ENCODE measurements around the gene ELFN2.

ELFN2 gene

GRCh38 chr22:37336579-37336978, 90.7 kb downstream of the ELFN2 start:
- Histone ChIP-seq H3K27me3 (ENCODE audit: control insufficient read depth, insufficient read depth, low read length) (peaks cover 9% of the 10 kb centered on the region), H3K9ac (no peak overlapping the region)

GRCh38 chr22:37335806-37336199, 91.5 kb downstream of the ELFN2 start:
- H3K9me3 ChIP-seq (ENCODE audit: control insufficient read depth, low read length): no peaks in the 10 kb centered on the region
- H3K4me2 ChIP-seq (ENCODE audit: low read length): no peak overlapping the region
- H2AFZ ChIP-seq: no peak overlapping the region
- H3K79me2 ChIP-seq: no peaks in the 10 kb centered on the region
- no peak overlapping the region for H3K27ac ChIP-seq
- no peaks in the 10 kb centered on the region for H3K36me3 ChIP-seq (ENCODE audit: control insufficient read depth, insufficient read depth, low read length)
- TF ChIP-seq, protein P1, sequence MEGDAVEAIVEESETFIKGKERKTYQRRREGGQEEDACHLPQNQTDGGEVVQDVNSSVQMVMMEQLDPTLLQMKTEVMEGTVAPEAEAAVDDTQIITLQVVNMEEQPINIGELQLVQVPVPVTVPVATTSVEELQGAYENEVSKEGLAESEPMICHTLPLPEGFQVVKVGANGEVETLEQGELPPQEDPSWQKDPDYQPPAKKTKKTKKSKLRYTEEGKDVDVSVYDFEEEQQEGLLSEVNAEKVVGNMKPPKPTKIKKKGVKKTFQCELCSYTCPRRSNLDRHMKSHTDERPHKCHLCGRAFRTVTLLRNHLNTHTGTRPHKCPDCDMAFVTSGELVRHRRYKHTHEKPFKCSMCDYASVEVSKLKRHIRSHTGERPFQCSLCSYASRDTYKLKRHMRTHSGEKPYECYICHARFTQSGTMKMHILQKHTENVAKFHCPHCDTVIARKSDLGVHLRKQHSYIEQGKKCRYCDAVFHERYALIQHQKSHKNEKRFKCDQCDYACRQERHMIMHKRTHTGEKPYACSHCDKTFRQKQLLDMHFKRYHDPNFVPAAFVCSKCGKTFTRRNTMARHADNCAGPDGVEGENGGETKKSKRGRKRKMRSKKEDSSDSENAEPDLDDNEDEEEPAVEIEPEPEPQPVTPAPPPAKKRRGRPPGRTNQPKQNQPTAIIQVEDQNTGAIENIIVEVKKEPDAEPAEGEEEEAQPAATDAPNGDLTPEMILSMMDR (IDR thresholded peaks at IDR 0.05): no peak
- H3K4me1 ChIP-seq: no peaks in the 10 kb centered on the region
- no peak overlapping the region for H3K4me3 ChIP-seq (ENCODE audit: low read depth, low read length)
- no peak overlapping the region for H3K9ac ChIP-seq
- H3K27me3 ChIP-seq (ENCODE audit: control insufficient read depth, insufficient read depth, low read length): peaks cover 9% of the 10 kb centered on the region

More at GRCh38 chr22:37336579-37336978, 90.7 kb downstream of the ELFN2 start:
- Histone ChIP-seq H3K27ac (no peak overlapping the region), H3K4me2 (ENCODE audit: low read length) (no peak overlapping the region), H3K4me1 (no peaks in the 10 kb centered on the region), H2AFZ (no peak overlapping the region), H3K9me3 (ENCODE audit: control insufficient read depth, low read length) (no peaks in the 10 kb centered on the region), H3K4me3 (ENCODE audit: low read depth, low read length) (no peak overlapping the region), H3K79me2 (no peaks in the 10 kb centered on the region), H3K36me3 (ENCODE audit: control insufficient read depth, insufficient read depth, low read length) (no peaks in the 10 kb centered on the region)
- TF ChIP-seq, protein P1 (IDR thresholded peaks at IDR 0.05): no peak

GRCh38 chr22:37334859-37335805, 92.1 kb downstream of the ELFN2 start:
- no peak overlapping the region for H3K4me3 ChIP-seq (ENCODE audit: low read depth, low read length)
- H3K4me2 ChIP-seq (ENCODE audit: low read length): no peak overlapping the region
- no peak overlapping the region for H3K9ac ChIP-seq
- H3K27me3 ChIP-seq (ENCODE audit: control insufficient read depth, insufficient read depth, low read length): peaks cover 9% of the 10 kb centered on the region
- no peak overlapping the region for H3K27ac ChIP-seq
- H3K79me2 ChIP-seq: no peaks in the 10 kb centered on the region
- TF ChIP-seq, protein P1 (IDR thresholded peaks at IDR 0.05): no peak
- no peaks in the 10 kb centered on the region for H3K36me3 ChIP-seq (ENCODE audit: control insufficient read depth, insufficient read depth, low read length)
- no peak overlapping the region for H2AFZ ChIP-seq
- H3K4me1 ChIP-seq: no peaks in the 10 kb centered on the region
- H3K9me3 ChIP-seq (ENCODE audit: control insufficient read depth, low read length): no peaks in the 10 kb centered on the region

- TF ChIP-seq, protein P1 (IDR thresholded peaks at IDR 0.05): no peak
- no peak overlapping the region for H3K9ac ChIP-seq
- no peaks in the 10 kb centered on the region for H3K4me1 ChIP-seq
- no peaks in the 10 kb centered on the region for H3K79me2 ChIP-seq
- H3K36me3 ChIP-seq (ENCODE audit: control insufficient read depth, insufficient read depth, low read length): no peaks in the 10 kb centered on the region
- H3K9me3 ChIP-seq (ENCODE audit: control insufficient read depth, low read length): no peaks in the 10 kb centered on the region
- no peak overlapping the region for H2AFZ ChIP-seq
- no peak overlapping the region for H3K4me2 ChIP-seq (ENCODE audit: low read length)
- no peak overlapping the region for H3K4me3 ChIP-seq (ENCODE audit: low read depth, low read length)
- peaks cover 9% of the 10 kb centered on the region for H3K27me3 ChIP-seq (ENCODE audit: control insufficient read depth, insufficient read depth, low read length)
- H3K27ac ChIP-seq: no peak overlapping the region
Observed at GRCh38 chr22:37334461-37334858, 92.8 kb downstream of the ELFN2 start.

Data from parathyroid adenoma (tissue), 2 donors.